Neural cell (in vitro differentiated cells): Measurements from ENCODE around the gene TMEM184B. TPM values are rescaled to one million over a fixed set of nuclear protein-coding genes. Genes with fewer than 3 reads are reported as not detected.
"Not testable (repeated sequence)": the region's sequence is repeated elsewhere in the genome, so short reads cannot be mapped to it uniquely, and the experiment has no call there.

Experiments used
- H2AFZ ChIP-seq: fragments of 200-600, 300-800 bp; sonication (generic), shearing (Covaris generic); 2 replicates; pipeline ENCODE4 v1.6.0; 2014; ENCODE audit warnings: low read depth, mild to moderate bottlenecking, antibody characterized with exemption, low read length, moderate library complexity
- H3F3A ChIP-seq: fragments of 200-600 bp; shearing (Covaris generic); 2 replicates; pipeline ENCODE4 v1.6.1; 2016; ENCODE audit warnings: mild to moderate bottlenecking, moderate library complexity, mixed read lengths, antibody characterized with exemption, low read length; ENCODE audit not compliant: insufficient read depth, poor library complexity, severe bottlenecking
- H3K27ac ChIP-seq: fragments of 200-600, 300-800 bp; sonication (generic), shearing (Covaris generic); 2 replicates; pipeline ENCODE4 v1.5.1; 2014; ENCODE audit warnings: mild to moderate bottlenecking, low read length, moderate library complexity
- H3K27me3 ChIP-seq: fragments of 300-800, 200-600 bp; sonication (generic), shearing (Covaris generic); 2 replicates; pipeline ENCODE4 v1.6.0; 2014; ENCODE audit warnings: mild to moderate bottlenecking, low read depth, low read length, moderate library complexity; ENCODE audit not compliant: insufficient read depth
- H3K36me3 ChIP-seq: fragments of 300-800, 200-600 bp; sonication (generic), shearing (Covaris generic); 2 replicates; pipeline ENCODE4 v1.5.1; 2014; ENCODE audit warnings: mild to moderate bottlenecking, antibody characterized with exemption, low read length, moderate library complexity; ENCODE audit not compliant: insufficient read depth
- H3K4me2 ChIP-seq: fragments of 300-800, 200-600 bp; sonication (generic), shearing (Covaris generic); 2 replicates; pipeline ENCODE4 v1.6.0; 2014; ENCODE audit warnings: mild to moderate bottlenecking, low read length
- H3K4me3 ChIP-seq: fragments of 300-800, 200-600 bp; sonication (generic), shearing (Covaris generic); 2 replicates; pipeline ENCODE4 v1.5.1; 2014; ENCODE audit warnings: mild to moderate bottlenecking, low read length, moderate library complexity
- H3K79me2 ChIP-seq: fragments of 200-600 bp; shearing (Covaris generic); replicated peaks from 2 replicates; pipeline ENCODE4 v1.6.0; 2014; ENCODE audit warnings: mild to moderate bottlenecking, low read length, moderate library complexity; ENCODE audit not compliant: insufficient read depth
- H3K9ac ChIP-seq: fragments of 300-800, 200-600 bp; sonication (generic), shearing (Covaris generic); 2 replicates; pipeline ENCODE4 v1.6.1; 2016; ENCODE audit warnings: mild to moderate bottlenecking, low read length, mixed read lengths
- H3K9me2 ChIP-seq: fragments of 200-600 bp; shearing (Covaris generic); 2 replicates; pipeline ENCODE4 v1.6.1; 2016; ENCODE audit warnings: mild to moderate bottlenecking, low read length, mixed read lengths; ENCODE audit not compliant: insufficient read depth
- H3K9me3 ChIP-seq: fragments of 200-600, 300-800 bp; sonication (generic), shearing (Covaris generic); 2 replicates; pipeline ENCODE4 v1.6.1; 2016; ENCODE audit warnings: mild to moderate bottlenecking, mixed run types, low read length, moderate library complexity, mixed read lengths
- H4K20me1 ChIP-seq: fragments of 200-600 bp; shearing (Covaris generic); 2 replicates; pipeline ENCODE4 v1.6.1; 2016; ENCODE audit warnings: mild to moderate bottlenecking, mixed run types; ENCODE audit not compliant: insufficient read depth
- EP300 ChIP-seq: fragments of 450-650 bp; conservative IDR thresholded peaks from 2 replicates; pipeline ENCODE4 v1.6.1; 2014; ENCODE audit warnings: antibody characterized with exemption, mild to moderate bottlenecking, moderate library complexity; ENCODE audit not compliant: poor library complexity, severe bottlenecking
- EZH2 ChIP-seq: fragments of 200-600, 300-800 bp; shearing (Covaris generic), sonication (generic); IDR thresholded peaks from 2 replicates; pipeline ENCODE4 v1.6.1; 2014; ENCODE audit warnings: antibody characterized with exemption, low read length, borderline replicate concordance, mild to moderate bottlenecking; ENCODE audit not compliant: insufficient read depth, poor library complexity, severe bottlenecking
- MXI1 ChIP-seq: fragments of 450-650 bp; conservative IDR thresholded peaks from 2 replicates; pipeline ENCODE4 v1.6.1; 2014; ENCODE audit warnings: antibody characterized with exemption, mild to moderate bottlenecking; ENCODE audit not compliant: poor library complexity, severe bottlenecking
- POLR2AphosphoS5 ChIP-seq: IDR thresholded peaks from 2 replicates; pipeline ENCODE4 v1.6.1; 2012
- RAD21 ChIP-seq: fragments of 450-650 bp; conservative IDR thresholded peaks from 2 replicates; pipeline ENCODE4 v1.6.1; 2014; ENCODE audit warnings: antibody characterized with exemption, mild to moderate bottlenecking, moderate library complexity
- SMC3 ChIP-seq: fragments of 450-650 bp; conservative IDR thresholded peaks from 2 replicates; pipeline ENCODE4 v1.6.1; 2014; ENCODE audit warnings: antibody characterized with exemption, mild to moderate bottlenecking, moderate library complexity; ENCODE audit not compliant: poor library complexity
- TAF1 ChIP-seq: IDR thresholded peaks from 2 replicates; pipeline ENCODE4 v1.6.1; 2012; ENCODE audit warnings: low read depth
- polyA plus RNA-seq: library from polyadenylated mRNA; depleted of rRNA; stranded (reverse); fragments of >200 nt; gene quantifications from 2 replicates; pipeline ENCODE4 v1.2.3, GENCODE V29; 2014
- TF ChIP-seq, protein P1 (sequence below): fragments of 450-650 bp; IDR thresholded peaks from 2 replicates; pipeline ENCODE4 v1.5.1; 2014; ENCODE audit warnings: antibody characterized with exemption, mild to moderate bottlenecking, moderate library complexity; ENCODE audit not compliant: poor library complexity, severe bottlenecking
- TF ChIP-seq, protein P2 (sequence below): IDR thresholded peaks from 2 replicates; pipeline ENCODE4 v1.6.1; 2012; ENCODE audit warnings: borderline replicate concordance

TMEM184B gene
- polyA plus RNA-seq, 1 donor from 2014 or later, result 19.7 TPM

DNA sequence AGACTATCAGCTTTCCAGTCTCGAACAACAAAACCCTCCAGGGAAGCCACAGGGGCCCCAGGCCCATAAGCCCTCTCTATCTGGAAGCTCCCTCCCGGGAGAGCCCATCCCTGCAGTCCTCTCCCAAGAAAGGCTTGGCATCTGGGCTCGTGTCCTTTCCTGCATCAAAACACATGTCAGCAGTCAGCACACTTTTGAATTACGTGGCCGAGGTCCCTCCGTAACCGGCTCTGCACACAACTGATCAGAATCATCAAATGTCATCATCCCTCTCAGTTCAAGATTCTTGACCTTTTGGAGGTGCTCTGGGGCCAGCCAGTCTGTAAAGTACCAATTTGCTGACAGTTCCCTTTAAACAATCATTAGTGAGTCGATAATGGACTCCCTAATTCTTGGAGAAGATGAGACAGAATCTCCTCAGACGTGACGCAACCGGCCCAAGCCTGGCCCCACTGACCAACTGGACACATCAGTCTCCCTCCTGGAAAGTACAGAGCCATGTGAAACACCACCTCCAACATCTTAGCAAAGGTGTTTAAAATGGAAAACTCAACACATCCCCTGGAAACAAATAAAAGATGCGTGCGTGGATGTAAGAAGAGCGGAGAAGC is 37.5 kb downstream of the TMEM184B start:
- H4K20me1 ChIP-seq, result no peaks in the 10 kb centered on the region
- H3K4me3 ChIP-seq, result no peak overlapping the region
- no peak for TF ChIP-seq EP300
- TF ChIP-seq EZH2, result no peak
- TF ChIP-seq, protein P1, sequence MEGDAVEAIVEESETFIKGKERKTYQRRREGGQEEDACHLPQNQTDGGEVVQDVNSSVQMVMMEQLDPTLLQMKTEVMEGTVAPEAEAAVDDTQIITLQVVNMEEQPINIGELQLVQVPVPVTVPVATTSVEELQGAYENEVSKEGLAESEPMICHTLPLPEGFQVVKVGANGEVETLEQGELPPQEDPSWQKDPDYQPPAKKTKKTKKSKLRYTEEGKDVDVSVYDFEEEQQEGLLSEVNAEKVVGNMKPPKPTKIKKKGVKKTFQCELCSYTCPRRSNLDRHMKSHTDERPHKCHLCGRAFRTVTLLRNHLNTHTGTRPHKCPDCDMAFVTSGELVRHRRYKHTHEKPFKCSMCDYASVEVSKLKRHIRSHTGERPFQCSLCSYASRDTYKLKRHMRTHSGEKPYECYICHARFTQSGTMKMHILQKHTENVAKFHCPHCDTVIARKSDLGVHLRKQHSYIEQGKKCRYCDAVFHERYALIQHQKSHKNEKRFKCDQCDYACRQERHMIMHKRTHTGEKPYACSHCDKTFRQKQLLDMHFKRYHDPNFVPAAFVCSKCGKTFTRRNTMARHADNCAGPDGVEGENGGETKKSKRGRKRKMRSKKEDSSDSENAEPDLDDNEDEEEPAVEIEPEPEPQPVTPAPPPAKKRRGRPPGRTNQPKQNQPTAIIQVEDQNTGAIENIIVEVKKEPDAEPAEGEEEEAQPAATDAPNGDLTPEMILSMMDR, result no peak
- TF ChIP-seq TAF1, result no peak
- no peak for TF ChIP-seq MXI1
- TF ChIP-seq SMC3, result no peak
- TF ChIP-seq, protein P2, sequence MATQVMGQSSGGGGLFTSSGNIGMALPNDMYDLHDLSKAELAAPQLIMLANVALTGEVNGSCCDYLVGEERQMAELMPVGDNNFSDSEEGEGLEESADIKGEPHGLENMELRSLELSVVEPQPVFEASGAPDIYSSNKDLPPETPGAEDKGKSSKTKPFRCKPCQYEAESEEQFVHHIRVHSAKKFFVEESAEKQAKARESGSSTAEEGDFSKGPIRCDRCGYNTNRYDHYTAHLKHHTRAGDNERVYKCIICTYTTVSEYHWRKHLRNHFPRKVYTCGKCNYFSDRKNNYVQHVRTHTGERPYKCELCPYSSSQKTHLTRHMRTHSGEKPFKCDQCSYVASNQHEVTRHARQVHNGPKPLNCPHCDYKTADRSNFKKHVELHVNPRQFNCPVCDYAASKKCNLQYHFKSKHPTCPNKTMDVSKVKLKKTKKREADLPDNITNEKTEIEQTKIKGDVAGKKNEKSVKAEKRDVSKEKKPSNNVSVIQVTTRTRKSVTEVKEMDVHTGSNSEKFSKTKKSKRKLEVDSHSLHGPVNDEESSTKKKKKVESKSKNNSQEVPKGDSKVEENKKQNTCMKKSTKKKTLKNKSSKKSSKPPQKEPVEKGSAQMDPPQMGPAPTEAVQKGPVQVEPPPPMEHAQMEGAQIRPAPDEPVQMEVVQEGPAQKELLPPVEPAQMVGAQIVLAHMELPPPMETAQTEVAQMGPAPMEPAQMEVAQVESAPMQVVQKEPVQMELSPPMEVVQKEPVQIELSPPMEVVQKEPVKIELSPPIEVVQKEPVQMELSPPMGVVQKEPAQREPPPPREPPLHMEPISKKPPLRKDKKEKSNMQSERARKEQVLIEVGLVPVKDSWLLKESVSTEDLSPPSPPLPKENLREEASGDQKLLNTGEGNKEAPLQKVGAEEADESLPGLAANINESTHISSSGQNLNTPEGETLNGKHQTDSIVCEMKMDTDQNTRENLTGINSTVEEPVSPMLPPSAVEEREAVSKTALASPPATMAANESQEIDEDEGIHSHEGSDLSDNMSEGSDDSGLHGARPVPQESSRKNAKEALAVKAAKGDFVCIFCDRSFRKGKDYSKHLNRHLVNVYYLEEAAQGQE, result no peak
- no peak for TF ChIP-seq POLR2AphosphoS5
- TF ChIP-seq RAD21, result no peak
- no peak overlapping the region for H3K9ac ChIP-seq
- H3K9me3 ChIP-seq, result no peaks in the 10 kb centered on the region
- no peak overlapping the region for H3K27ac ChIP-seq
- no peaks in the 10 kb centered on the region for H3K79me2 ChIP-seq
- H3K36me3 ChIP-seq, result no peaks in the 10 kb centered on the region
- H3K27me3 ChIP-seq, result no peaks in the 10 kb centered on the region
- H3K9me2 ChIP-seq, result no peaks in the 10 kb centered on the region
- no peaks in the 10 kb centered on the region for H3F3A ChIP-seq
- no peak overlapping the region for H2AFZ ChIP-seq
- no peak overlapping the region for H3K4me2 ChIP-seq

DNA sequence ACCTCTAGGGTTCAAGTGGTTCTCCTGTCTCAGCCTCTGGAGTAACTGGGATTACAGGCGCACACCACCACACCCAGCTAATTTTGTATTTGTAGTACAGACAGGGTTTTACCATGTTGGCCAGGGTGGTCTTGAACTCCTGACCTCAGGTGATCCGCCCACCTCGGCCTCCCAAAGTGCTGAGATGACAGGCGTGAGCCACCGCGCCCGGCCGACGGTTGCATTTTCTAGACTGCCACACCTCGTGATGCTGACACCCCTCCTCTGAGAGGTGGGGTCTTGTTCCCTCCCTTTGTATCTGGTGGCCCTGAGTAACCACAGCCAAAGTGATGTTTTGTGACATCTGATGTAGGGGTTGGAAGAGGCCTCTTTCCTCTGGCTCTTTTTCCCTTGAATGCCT is 39.0 kb downstream of the TMEM184B start:
- not testable (repeated sequence) for H3K9me2 ChIP-seq, H3K9me3 ChIP-seq, H2AFZ ChIP-seq, H3F3A ChIP-seq, H3K27me3 ChIP-seq, H3K4me2 ChIP-seq, H3K79me2 ChIP-seq, H4K20me1 ChIP-seq, H3K27ac ChIP-seq, H3K9ac ChIP-seq, H3K4me3 ChIP-seq, H3K36me3 ChIP-seq

DNA sequence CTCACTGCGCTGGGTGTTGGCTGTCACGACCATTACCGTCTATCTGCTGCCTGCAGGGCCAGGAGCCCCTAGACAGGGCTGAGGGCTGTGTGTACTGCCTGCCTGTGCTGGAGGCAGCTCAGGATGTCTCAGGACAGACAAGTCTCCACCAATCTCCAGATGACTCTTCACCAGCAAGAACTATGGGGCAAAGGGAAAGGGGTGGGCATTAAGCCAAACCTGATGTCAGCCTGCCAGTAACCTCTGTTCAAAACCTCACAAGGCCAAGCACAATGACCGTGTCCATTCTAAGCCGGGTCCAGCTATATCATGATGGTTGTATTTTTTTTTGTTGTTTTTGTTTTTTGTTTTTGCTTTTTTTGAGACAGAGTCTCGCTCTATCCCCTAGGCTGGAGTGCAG is 39.4 kb downstream of the TMEM184B start:
- TF ChIP-seq TAF1, result no peak
- no peak for TF ChIP-seq MXI1
- TF ChIP-seq SMC3, result no peak
- TF ChIP-seq EZH2, result no peak
- Histone ChIP-seq H3K27ac (no peak overlapping the region), H4K20me1 (no peaks in the 10 kb centered on the region), H3K27me3 (no peaks in the 10 kb centered on the region), H3K9me3 (no peaks in the 10 kb centered on the region), H3F3A (no peaks in the 10 kb centered on the region), H3K4me2 (no peak overlapping the region), H3K79me2 (no peaks in the 10 kb centered on the region), H3K9ac (no peak overlapping the region), H2AFZ (no peak overlapping the region), H3K9me2 (no peaks in the 10 kb centered on the region), H3K4me3 (no peak overlapping the region), H3K36me3 (no peaks in the 10 kb centered on the region)
